SW 1271 (cell line): ENCODE measurements around the gene PLPP3.

Source experiments
- DNase-seq, 2 experiments: peaks; one replicate each; lab custom pipeline; 2025; lab: John Stamatoyannopoulos, UW

The PLPP3 gene

DNA sequence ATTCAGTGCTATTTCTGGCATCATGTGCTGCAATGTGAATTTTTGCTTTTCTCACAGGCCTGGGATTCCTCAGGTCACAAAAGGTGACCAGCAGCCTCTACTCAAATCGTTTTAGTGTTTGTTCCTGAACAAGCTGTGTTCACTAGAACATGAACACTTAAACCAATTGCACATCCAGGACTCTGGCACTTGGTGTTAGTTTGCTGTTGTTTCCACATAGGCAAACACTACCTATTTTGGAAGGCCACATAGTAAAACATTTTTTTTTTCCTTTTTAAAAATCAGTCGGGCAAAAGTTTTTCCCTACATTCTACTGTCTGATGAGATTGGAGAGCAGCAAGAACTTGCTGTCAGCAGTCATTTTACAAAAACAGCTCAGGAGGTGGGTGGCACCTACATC lies 83.2 kb downstream of the PLPP3 start:
- DNase-seq: no peak

DNA sequence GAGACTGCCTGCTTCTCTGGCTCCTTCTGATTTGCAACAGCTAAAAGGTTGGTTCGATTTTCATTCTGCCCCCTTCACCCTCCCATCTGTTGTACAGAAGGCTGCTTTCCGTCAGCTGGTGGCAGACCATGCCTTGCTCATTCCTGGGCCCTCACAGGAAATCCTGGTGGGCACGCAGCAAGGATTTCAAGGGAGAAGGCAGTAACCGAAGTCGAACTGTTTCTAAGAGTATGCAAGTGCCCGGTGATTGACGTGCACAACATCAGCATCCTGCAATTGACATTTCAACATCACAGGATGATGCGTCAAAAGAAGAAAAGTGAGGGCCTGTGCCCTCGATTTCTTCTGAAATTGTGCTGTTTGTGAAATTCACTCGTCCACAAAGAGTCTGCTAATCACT lies 83.8 kb downstream of the PLPP3 start:
- DNase-seq: no peak

- DNase-seq: no peak
These were observed 85.1 kb downstream of the PLPP3 start for GRCh38 chr1:56494306-56494705.

GRCh38 chr1:56493826-56494225 lies 85.5 kb downstream of the PLPP3 start:
- DNase-seq: no peak

- DNase-seq: no peak
These were observed 87.9 kb downstream of the PLPP3 start for GRCh38 chr1:56491441-56491840.

DNA sequence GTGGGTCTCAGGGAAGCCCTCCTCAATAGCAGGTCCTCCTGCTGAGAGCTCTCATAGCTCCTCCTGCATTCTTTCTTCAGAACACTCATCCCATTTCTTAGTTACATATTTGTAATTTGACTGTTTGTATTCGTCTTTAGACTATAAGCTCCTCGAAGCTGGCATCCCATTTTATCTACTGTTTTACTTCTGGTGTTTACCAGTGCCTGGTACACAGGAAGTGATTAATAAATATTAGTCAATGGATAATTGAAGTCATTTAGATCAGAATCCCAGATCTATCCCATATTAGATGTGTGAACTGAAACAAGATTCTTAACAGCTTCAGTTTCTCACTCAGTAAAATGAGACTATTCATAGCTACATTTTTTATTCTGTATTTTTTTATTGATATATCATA lies 88.7 kb downstream of the PLPP3 start:
- no peak for DNase-seq

- DNase-seq: no peak
These were observed 89.7 kb downstream of the PLPP3 start for GRCh38 chr1:56489695-56490094.

DNA sequence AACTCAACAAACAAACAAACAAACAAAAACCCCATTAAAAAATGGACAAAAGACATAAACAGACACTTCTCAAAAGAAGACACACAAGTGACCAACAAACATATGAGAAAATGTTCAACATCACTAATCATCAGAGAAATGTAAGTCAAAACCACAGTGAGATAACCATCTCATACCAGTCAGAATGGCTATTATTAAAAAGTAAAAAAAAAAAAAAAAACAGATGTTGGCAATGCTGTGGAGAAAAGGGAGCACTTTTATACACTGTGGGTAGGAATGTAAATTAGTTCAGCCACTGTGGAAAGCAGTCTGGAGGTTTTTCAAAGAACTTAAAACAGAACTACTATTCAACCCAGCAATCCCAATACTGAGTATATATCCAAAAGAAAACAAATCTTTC lies 94.7 kb downstream of the PLPP3 start:
- no peak for DNase-seq

DNA sequence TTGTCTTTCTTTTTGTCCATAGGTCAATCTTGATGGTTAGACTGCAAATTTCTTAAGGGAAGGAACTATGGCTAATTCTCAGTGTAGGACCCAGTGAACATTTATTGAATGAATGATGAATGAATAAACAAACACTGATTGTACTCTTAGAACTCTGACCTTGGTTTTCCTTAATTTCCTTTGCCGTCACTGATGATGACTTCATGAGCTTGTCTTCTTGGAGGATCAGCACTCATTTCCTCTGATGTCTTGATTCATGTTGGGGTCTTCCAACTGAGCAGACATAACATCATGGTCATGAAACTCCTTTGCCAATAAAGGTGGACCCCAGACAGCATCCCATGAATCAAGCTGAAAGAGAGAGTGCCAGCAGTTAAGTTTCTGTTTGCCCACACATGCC lies 96.3 kb downstream of the PLPP3 start:
- no peak for DNase-seq

DNA sequence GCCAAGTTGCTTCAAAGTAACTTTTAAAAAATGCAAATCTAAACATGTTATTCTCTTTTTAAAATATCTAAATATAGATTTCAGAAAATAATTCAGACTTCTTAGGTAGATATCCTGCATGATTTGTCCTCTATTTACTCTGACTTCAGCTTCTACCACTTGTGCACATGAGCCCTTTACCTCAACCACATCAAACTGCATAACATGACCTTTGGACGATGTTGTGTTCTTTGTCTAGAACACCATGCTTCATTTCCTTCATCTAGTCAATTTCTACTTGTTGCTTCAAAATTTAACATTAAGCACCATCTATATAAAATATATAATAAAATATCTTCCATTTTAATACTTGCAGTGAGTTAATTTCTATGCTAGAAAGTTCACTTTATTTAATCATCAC lies 96.9 kb downstream of the PLPP3 start:
- no peak for DNase-seq

GRCh38 chr1:56481140-56481694 lies 98.1 kb downstream of the PLPP3 start:
- DNase-seq: no peak

DNA sequence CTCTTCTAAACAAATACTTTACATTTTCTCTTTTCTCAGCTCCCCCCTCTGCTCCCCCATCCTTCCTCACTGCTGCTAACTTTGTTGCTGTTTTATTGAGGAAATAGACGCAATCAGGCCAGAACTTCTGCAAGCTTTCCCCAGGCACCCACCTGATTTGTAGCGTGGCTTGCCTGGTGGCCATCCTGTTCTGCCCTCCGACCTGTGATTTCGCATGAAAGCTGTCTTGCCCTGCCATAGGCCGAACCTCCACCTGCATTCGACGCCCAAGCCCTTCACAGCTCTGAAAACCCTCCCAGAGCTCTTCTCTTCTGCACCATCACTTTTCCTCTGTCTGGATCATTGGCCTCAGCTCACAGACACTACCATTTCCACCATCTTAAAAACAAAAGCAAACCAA lies 100.6 kb downstream of the PLPP3 start:
- no peak for DNase-seq

- DNase-seq: no peak
These were observed 101.9 kb downstream of the PLPP3 start for GRCh38 chr1:56477164-56478111.

DNA sequence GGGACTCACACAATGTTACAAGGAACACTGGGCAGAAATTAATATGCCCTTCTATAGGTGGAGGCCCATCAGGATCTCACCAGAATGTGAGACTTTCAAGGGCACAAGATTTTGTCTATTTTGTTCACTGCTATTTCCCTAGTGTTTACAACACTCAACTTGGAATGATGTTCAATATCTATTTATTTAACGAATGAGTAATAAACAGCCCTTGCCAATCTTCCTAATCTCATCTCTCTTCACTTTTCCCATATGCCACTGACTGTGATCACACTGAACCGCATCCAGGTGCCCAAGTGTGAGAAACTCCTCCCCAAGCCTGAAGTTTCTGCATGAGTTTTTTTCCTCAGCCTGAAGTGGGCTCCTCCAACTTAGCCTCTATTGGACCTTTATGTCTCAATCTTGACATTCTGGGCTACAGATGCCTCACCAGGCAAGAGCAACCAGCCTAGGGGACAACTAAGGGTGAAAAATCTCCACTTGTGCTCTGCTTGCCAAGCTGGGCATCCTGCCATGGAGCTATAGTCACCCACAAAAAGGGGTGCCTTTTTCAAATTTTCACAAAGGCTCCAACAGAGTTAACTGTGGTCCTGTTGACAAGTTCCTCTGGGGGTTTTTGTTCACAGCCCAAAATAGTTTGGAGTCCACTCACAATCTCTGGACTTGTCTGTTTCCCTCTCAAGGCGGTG lies 105.6 kb downstream of the PLPP3 start:
- DNase-seq: no peak

- no peak for DNase-seq
These were observed 106.5 kb downstream of the PLPP3 start for GRCh38 chr1:56472860-56473259.

DNA sequence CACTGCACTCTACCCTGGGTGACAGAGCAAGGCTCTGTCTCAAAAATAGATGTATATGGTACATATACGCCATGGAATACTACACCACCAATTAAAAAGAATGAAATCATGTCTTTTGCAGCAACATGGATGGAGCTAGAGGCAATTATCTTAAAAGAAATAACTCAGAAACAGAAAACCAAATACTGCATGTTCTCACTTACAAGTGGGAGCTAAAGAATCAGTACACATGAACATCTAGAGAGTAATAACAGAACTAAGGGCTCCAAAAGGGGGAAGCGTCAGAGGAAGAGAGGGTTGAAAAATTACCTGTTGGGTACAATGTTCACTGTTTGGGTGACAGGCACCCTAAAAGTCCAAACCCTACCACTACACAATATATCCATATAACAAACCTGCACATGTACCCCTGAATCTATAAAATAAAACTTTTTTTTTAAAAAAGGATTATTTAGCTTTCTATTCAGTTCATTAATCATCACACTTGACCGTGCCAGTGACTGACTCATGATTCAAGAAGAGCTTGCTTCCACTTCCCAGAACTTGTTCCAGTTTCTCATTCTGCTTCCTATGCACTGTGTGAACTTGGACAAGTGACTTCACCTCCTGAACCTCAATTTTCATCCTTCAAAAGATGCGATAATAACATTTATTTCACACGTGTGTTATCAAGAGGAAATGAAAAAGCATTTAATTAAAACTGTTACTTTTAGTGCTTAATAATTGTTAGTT lies 109.6 kb downstream of the PLPP3 start:
- no peak for DNase-seq

DNA sequence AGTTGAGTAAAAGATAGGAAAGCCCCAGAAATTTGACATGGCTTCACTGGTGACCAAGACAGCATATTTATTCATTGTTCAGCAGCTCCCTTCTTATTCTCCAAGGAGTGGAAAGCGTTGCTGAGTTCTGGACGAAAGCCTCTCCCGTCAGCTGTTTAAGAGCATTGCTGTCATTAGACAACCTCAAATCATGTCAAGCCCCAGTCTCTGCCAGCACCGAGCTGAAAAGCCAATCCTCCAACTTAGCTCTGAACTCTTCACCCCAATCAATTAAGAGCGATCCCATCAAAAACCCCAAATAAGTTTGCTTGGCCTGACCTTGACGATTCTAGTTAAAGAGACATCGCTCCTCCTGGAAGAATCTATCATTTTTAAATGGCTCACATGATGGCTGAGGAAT lies 110.8 kb downstream of the PLPP3 start:
- no peak for DNase-seq

GRCh38 chr1:56466538-56466937 lies 112.8 kb downstream of the PLPP3 start:
- no peak for DNase-seq

GRCh38 chr1:56464294-56464693 lies 115.1 kb downstream of the PLPP3 start:
- no peak for DNase-seq

GRCh38 chr1:56463376-56463775 lies 116.0 kb downstream of the PLPP3 start:
- no peak for DNase-seq

GRCh38 chr1:56462209-56462608 lies 117.2 kb downstream of the PLPP3 start:
- DNase-seq: no peak
